Measurements from ENCODE around the gene TCFL5. TPM values are rescaled to one million over a fixed set of nuclear protein-coding genes. Genes with fewer than 3 reads are reported as not detected.

The TCFL5 gene
- total RNA-seq, 6 experiments from 2014 or later = 19.9 to 25.2 (median 21.1) TPM

DNA sequence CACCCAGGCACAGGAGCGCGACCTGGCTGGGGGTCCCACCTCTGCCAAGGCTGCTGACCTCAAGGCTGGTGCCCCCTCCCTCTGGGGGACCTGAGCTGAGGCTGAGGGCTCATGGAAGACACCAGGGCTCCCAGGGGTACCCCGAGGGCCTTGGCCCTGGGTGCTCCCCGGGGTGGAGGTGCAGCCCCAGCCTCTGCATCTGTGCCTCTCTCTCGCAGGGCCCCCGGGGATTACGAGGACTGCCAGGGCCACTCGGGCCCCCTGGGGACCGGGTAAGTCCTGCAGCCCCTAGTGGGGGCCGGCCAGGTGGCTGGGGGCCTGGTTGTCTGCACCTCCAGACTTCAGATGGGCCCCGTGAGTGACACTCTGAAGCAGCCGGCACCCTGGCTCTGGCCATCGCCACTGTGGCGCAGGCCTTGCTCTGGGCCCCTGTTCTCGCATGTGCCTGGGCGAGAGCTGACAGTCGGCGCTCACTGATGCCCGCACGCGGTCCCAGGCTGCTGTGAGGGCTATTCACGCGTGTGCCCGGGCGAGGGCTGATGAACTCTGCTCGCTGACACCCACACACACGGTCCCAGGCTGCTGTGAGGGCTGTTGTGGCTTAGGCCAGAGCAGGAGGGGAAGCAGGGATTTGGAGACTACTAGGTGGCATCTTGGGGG, 35.5 kb downstream of the TCFL5 start:
- Mint-ChIP-seq H3K27me3 (ENCODE audit: insufficient read depth) (no peaks in the 10 kb centered on the region), H3K4me1 (ENCODE audit: low read depth) (no peaks in the 10 kb centered on the region), H3K9me3 (no peaks in the 10 kb centered on the region), H3K36me3 (ENCODE audit: low read depth) (no peaks in the 10 kb centered on the region), H3K27ac (no peak overlapping the region), H3K4me3 (no peak overlapping the region)
- DNase-seq = no peak
- TF ChIP-seq, protein P1, sequence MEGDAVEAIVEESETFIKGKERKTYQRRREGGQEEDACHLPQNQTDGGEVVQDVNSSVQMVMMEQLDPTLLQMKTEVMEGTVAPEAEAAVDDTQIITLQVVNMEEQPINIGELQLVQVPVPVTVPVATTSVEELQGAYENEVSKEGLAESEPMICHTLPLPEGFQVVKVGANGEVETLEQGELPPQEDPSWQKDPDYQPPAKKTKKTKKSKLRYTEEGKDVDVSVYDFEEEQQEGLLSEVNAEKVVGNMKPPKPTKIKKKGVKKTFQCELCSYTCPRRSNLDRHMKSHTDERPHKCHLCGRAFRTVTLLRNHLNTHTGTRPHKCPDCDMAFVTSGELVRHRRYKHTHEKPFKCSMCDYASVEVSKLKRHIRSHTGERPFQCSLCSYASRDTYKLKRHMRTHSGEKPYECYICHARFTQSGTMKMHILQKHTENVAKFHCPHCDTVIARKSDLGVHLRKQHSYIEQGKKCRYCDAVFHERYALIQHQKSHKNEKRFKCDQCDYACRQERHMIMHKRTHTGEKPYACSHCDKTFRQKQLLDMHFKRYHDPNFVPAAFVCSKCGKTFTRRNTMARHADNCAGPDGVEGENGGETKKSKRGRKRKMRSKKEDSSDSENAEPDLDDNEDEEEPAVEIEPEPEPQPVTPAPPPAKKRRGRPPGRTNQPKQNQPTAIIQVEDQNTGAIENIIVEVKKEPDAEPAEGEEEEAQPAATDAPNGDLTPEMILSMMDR (IDR thresholded peaks at IDR 0.05) = no peak

GRCh38 chr20:62825333-62825985, 36.2 kb downstream of the TCFL5 start:
- no peaks in the 10 kb centered on the region for H3K4me1 Mint-ChIP-seq (ENCODE audit: low read depth)
- no peak overlapping the region for H3K4me3 Mint-ChIP-seq
- H3K27me3 Mint-ChIP-seq (ENCODE audit: insufficient read depth) = no peaks in the 10 kb centered on the region
- H3K9me3 Mint-ChIP-seq = no peaks in the 10 kb centered on the region
- DNase-seq = no peak
- H3K36me3 Mint-ChIP-seq (ENCODE audit: low read depth) = no peaks in the 10 kb centered on the region
- no peak overlapping the region for H3K27ac Mint-ChIP-seq
- TF ChIP-seq, protein P1 (IDR thresholded peaks at IDR 0.05) = no peak

DNA sequence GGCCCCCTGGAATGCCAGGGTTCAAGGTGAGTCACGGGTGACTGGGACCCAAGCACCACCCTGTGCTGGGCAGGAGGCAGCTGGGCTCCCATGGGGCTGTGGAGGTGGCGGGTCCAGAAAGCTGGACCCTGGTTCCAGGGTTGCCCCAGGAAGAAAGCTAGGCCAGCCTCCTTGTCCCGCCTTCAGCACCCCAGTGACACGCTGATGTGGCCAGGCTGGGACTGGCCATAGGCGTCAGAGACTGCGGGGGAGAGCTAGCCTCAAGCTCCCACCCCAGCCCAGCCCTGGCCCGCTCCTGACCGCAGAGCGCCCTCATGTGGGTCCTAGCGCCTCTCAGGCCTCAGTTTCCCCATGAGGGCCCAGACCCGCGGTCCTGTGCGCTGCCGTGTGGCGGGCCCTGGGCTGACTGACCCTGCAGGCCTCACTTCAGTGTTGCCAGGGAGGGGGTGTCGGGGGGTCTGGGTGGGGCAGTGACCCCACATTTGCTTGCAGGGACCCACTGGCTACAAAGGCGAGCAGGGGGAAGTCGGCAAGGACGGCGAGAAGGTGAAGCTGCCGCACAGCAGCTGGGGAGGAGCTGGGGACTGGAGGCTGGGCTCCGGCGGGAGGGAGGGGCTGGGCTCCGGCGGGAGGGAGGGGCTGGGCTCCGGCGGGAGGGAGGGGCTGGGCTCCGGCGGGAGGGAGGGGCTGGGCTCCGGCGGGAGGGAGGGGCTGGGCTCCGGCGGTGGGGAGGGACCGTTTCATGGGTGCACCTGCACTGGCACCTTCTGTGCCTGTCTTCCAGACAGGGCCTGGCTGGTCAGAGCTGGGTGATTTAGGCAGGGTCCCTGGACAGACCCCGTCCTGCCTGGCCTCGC, 36.9 kb downstream of the TCFL5 start:
- H3K4me3 Mint-ChIP-seq = peak overlapping the region; percentile 26; the same call in 1 of the 2 replicates
- DNase-seq = no peak
- no peak overlapping the region for H3K27ac Mint-ChIP-seq
- TF ChIP-seq, protein P1 (IDR thresholded peaks at IDR 0.05) = peak; percentile 37; the same call in 1 of the 2 replicates
- H3K27me3 Mint-ChIP-seq (ENCODE audit: insufficient read depth) = no peaks in the 10 kb centered on the region; the same call in 1 of the 2 replicates
- no peaks in the 10 kb centered on the region for H3K36me3 Mint-ChIP-seq (ENCODE audit: low read depth)
- H3K4me1 Mint-ChIP-seq (ENCODE audit: low read depth) = no peaks in the 10 kb centered on the region
- H3K9me3 Mint-ChIP-seq = no peaks in the 10 kb centered on the region

DNA sequence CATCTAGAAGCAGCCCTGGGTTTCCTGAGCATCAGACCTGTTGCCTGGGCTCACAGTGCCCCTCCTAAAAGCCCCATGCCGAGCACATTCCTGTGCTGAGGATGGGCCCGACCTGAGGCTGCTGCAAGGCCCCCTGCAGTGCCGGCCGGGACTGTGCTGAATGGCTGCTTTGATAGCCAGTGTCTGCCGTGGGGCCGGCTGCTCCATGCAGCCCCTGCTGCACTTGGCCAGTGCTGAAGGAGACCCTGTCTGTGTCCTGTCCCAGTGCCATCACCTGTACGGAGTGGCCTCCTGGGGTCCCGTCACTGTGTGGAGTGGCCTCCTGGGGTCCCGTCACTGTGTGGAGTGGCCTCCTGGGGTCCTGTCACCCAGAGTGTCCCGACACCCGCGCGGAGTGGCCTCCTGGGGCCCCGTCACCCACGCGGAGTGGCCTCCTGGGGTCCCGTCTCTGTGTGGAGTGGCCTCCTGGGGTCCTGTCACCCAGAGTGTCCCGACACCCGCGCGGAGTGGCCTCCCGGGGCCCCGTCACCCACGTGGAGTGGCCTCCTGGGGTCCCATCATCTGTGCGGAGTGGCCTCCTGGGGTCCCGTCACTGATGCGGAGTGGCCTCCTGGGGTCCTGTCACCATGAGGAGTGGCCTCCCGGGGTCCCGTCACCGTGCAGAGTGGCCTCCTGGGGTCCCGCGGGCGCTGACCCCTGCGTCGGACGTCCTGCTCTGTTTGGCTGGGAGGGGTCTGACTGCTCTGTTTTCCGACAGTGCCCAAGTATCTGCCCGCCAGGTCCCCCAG, 37.7 kb downstream of the TCFL5 start:
- no peaks in the 10 kb centered on the region for H3K36me3 Mint-ChIP-seq (ENCODE audit: low read depth)
- H3K4me3 Mint-ChIP-seq = no peak overlapping the region
- H3K27ac Mint-ChIP-seq = no peak overlapping the region

More for the DNA sequence above, 37.7 kb downstream of the TCFL5 start:
- no peaks in the 10 kb centered on the region; the same call in 1 of the 2 replicates for H3K27me3 Mint-ChIP-seq (ENCODE audit: insufficient read depth)
- no peaks in the 10 kb centered on the region for H3K4me1 Mint-ChIP-seq (ENCODE audit: low read depth)
- no peaks in the 10 kb centered on the region for H3K9me3 Mint-ChIP-seq
- no peak for DNase-seq
- TF ChIP-seq, protein P1 (IDR thresholded peaks at IDR 0.05) = no peak

Data from HFFc6 (cell line).